Tibial nerve (tissue), 4 donors: ENCODE measurements around the gene DOCK1. TPM values are rescaled to one million over a fixed set of nuclear protein-coding genes. Genes with fewer than 3 reads are reported as not detected.

Experiments
- DNase-seq, 2 donors: peaks; one replicate each; pipeline ENCODE4 v3.0.0-alpha.2; 2019; ENCODE audit warnings: low spot score in 2 of 2
- H3K27ac ChIP-seq, 4 donors: fragments of 200-600 bp; sonication (generic) in 3 of 4; one replicate each; pipeline ENCODE4 v1.5.1; 2017 to 2019; ENCODE audit warnings: mild to moderate bottlenecking in 1 of 4
- H3K27me3 ChIP-seq, 2 donors: fragments of 200-600 bp; sonication (generic) in 1 of 2; one replicate each; pipeline versions ENCODE4 v1.5.1 to v1.6.0; 2017 to 2019
- H3K36me3 ChIP-seq, 3 donors: fragments of 200-600 bp; sonication (generic); one replicate each; pipeline ENCODE4 v1.5.1; 2018 to 2019
- H3K4me1 ChIP-seq, 4 donors: fragments of 200-600 bp; sonication (generic) in 3 of 4; one replicate each; pipeline ENCODE4 v1.5.1; 2017 to 2019
- H3K4me3 ChIP-seq, 4 donors: fragments of 200-600 bp; sonication (generic) in 3 of 4; one replicate each; pipeline ENCODE4 v1.5.1; 2017 to 2019; ENCODE audit warnings: mild to moderate bottlenecking in 1 of 4, moderate library complexity in 1 of 4
- H3K9me3 ChIP-seq, 4 donors: fragments of 200-600 bp; sonication (generic) in 3 of 4; one replicate each; pipeline ENCODE4 v1.5.1; 2017 to 2019
- EP300 ChIP-seq, 2 donors: sonication (generic); formaldehyde crosslinking; IDR thresholded peaks; one replicate each; pipeline ENCODE4 v1.6.1; 2017; ENCODE audit warnings: antibody characterized with exemption in 2 of 2, mild to moderate bottlenecking in 1 of 2
- POLR2A ChIP-seq, 2 donors: fragments of 450-650 bp; IDR thresholded peaks; one replicate each; pipeline ENCODE4 v1.6.1; 2017; ENCODE audit warnings: antibody characterized with exemption in 2 of 2, mild to moderate bottlenecking in 2 of 2, moderate library complexity in 2 of 2
- WGBS, 2 donors: methylation state at CpG; one replicate each; pipeline ENCODE4 v1.1.5; 2018; 5-methylcytosine and 5-hydroxymethylcytosine counted together
- total RNA-seq, 4 donors: library from RNA; depleted of rRNA; stranded (reverse); fragments of >200 nt; gene quantifications; one replicate each; pipeline ENCODE4 v1.1.0, GENCODE V29; 2016
- TF ChIP-seq, protein P1 (sequence below), 5 experiments: fragments of 200-600 bp in 3 of 5; fragments of 450-650 bp in 2 of 5; sonication (generic) in 3 of 5; IDR thresholded peaks; one replicate each; pipeline ENCODE4 v1.5.1; 2016 to 2019; ENCODE audit warnings: antibody characterized with exemption in 5 of 5, mild to moderate bottlenecking in 3 of 5, moderate library complexity in 2 of 5

Gene DOCK1
- total RNA-seq, 4 donors from 2014 or later: 57.3 to 76.7 (median 63.7) TPM

DNA sequence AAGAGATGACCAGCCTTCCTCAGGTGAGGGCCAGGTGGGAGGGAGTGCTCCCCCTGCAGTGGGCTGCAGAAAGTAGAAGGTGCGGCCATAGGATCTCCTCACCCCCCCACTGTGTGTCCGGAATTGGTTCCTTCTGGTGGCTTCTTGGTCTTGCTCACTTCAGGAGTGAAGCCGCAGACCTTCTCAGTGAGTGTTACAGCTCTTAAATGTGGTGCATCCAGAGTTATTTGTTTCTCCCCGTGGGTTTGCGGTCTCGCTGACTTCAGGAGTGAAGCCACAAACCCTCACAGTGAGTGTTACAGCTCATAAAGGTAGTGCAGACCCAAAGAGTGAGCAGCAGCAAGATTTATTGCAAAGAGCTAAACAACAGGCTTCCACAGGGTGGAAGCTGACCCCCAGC lies 553.6 kb downstream of the DOCK1 start:
- peaks cover 0 to 27% (median 0%) of the 10 kb centered on the region in 3 donors for H3K36me3 ChIP-seq
- TF ChIP-seq POLR2A (IDR thresholded peaks at IDR 0.05): no peak
- no peak for TF ChIP-seq EP300 (IDR thresholded peaks at IDR 0.05)
- TF ChIP-seq, protein P1, sequence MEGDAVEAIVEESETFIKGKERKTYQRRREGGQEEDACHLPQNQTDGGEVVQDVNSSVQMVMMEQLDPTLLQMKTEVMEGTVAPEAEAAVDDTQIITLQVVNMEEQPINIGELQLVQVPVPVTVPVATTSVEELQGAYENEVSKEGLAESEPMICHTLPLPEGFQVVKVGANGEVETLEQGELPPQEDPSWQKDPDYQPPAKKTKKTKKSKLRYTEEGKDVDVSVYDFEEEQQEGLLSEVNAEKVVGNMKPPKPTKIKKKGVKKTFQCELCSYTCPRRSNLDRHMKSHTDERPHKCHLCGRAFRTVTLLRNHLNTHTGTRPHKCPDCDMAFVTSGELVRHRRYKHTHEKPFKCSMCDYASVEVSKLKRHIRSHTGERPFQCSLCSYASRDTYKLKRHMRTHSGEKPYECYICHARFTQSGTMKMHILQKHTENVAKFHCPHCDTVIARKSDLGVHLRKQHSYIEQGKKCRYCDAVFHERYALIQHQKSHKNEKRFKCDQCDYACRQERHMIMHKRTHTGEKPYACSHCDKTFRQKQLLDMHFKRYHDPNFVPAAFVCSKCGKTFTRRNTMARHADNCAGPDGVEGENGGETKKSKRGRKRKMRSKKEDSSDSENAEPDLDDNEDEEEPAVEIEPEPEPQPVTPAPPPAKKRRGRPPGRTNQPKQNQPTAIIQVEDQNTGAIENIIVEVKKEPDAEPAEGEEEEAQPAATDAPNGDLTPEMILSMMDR (IDR thresholded peaks at IDR 0.05): no peak
- H3K4me3 ChIP-seq: no peak overlapping the region
- 84 to 93% methylated on average over 6 of the region's 6 CpGs for WGBS, 2 donors
- no peak for DNase-seq
- H3K27ac ChIP-seq: no peak overlapping the region
- peaks cover 0 to 29% (median 0%) of the 10 kb centered on the region in 4 donors for H3K9me3 ChIP-seq
- no peaks in the 10 kb centered on the region for H3K27me3 ChIP-seq
- no peaks in the 10 kb centered on the region for H3K4me1 ChIP-seq

DNA sequence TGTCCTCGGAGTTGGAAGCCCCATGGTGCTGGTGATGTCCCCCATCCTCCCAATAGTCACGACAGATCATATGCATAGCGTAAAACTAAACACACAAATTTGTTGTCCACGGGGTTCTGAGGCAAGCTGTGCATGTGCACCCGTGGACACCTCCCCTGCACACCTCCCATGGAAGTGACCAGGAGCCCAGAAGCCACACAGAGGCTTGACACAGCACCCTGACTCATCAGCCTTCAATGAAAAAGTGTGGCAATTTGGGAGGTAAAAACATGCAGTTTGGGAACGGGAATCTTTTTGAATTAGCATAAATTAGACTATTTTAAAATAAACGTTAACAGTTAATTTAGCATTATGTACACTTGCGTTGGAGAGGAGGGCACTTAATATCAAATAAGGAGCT lies 554.7 kb downstream of the DOCK1 start:
- TF ChIP-seq, protein P1 (IDR thresholded peaks at IDR 0.05): no peak
- TF ChIP-seq EP300 (IDR thresholded peaks at IDR 0.05) (no peak), POLR2A (IDR thresholded peaks at IDR 0.05) (no peak)
- no peak overlapping the region for H3K27ac ChIP-seq
- no peak for DNase-seq

DNA sequence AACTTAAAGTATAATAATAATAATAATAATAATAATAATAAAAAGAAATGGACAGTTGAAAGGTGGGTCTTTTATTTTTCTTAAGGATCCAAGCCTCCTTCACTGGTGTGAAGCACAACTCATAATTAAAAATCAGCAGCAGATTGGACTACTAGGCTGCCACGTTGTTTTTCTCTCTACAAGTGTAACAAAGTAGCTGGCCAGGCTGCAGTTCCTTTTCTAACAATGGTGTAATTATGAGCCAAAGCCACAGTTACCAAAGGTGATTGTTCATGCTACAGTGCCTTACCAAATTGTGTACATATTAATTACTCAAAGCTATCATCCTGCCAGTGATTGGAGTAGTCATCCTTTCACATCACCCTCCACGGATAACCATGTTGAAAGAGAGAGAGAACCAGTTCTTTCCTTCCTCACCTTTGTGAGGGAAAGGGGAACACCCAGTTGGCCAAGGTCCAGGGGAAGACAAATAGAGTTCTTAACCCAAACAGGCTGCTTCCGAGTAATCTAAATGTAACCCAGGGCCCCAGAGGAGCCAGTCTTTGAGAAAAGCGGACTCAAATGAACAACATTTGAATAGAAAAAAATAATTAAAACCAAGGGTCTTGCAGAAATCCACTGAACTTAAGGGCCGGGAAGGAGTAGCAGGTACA lies 557.5 kb downstream of the DOCK1 start:
- 49 to 52% methylated on average over 5 of the region's 5 CpGs for WGBS, 2 donors
- Histone ChIP-seq H3K36me3 (no peaks in the 10 kb centered on the region), H3K4me3 (no peak overlapping the region), H3K4me1 (no peaks in the 10 kb centered on the region), H3K27ac (no peak overlapping the region), H3K27me3 (no peaks in the 10 kb centered on the region), H3K9me3 (peaks cover 0 to 25% (median 0%) of the 10 kb centered on the region in 4 donors)
- no peak for DNase-seq
- TF ChIP-seq POLR2A (IDR thresholded peaks at IDR 0.05): no peak
- no peak for TF ChIP-seq EP300 (IDR thresholded peaks at IDR 0.05)
- TF ChIP-seq, protein P1 (IDR thresholded peaks at IDR 0.05): no peak

More for the DNA sequence above, 554.7 kb downstream of the DOCK1 start:
- no peak overlapping the region for H3K4me3 ChIP-seq
- no peaks in the 10 kb centered on the region for H3K27me3 ChIP-seq
- H3K9me3 ChIP-seq: peaks cover 0 to 29% (median 0%) of the 10 kb centered on the region in 4 donors
- H3K36me3 ChIP-seq: peaks cover 0 to 16% (median 0%) of the 10 kb centered on the region in 3 donors
- 71 to 76% methylated on average over 8 of the region's 8 CpGs for WGBS, 2 donors
- H3K4me1 ChIP-seq: no peaks in the 10 kb centered on the region

DNA sequence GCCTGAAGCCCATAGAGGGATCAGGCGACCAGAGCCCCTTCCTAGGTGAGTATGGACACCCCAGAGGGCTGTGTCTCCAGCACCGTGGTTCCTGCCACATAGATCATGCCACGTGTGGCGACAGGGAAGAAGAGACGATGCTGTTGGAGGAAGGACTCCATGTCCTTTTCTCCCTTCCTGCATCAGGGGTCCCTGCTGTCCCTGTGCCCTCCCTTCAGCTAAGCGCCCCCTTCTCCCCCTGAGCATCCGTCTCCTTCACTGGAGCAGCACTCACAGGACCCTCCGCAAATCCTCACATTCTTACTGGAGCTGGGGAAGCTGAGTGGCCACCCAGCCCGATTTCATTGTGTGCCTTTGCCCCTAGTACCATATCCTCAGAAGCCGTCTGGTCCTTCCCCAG lies 558.3 kb downstream of the DOCK1 start:
- no peak for DNase-seq
- Histone ChIP-seq H3K36me3 (no peaks in the 10 kb centered on the region), H3K4me3 (no peak overlapping the region), H3K27ac (no peak overlapping the region), H3K9me3 (peaks cover 0 to 23% (median 0%) of the 10 kb centered on the region in 4 donors), H3K4me1 (no peaks in the 10 kb centered on the region), H3K27me3 (no peaks in the 10 kb centered on the region)
- TF ChIP-seq EP300 (IDR thresholded peaks at IDR 0.05): no peak
- TF ChIP-seq POLR2A (IDR thresholded peaks at IDR 0.05): no peak
- TF ChIP-seq, protein P1 (IDR thresholded peaks at IDR 0.05): no peak
- WGBS, 2 donors: 71 to 82% methylated on average over 10 of the region's 10 CpGs

DNA sequence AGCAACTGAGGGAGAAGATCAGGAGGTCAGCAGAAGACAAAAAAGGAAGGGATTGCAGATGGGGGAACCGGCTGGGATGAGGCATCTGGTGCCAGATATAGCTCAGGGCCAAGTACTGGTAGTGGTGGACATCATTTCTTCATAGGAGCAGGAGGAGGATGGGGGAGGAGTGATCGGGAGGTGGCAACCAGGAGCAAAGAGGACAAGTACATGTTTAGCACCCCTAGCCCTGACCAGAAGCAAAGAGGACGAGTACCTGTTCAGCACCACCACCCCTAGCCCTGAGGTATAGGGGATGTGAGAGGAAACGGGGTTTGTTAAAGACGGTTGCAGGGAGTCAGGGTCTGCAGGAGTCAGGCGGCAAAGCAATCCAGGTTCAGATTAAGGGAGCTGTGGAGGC lies 559.3 kb downstream of the DOCK1 start:
- H3K4me3 ChIP-seq: no peak overlapping the region
- no peak overlapping the region for H3K27ac ChIP-seq
- TF ChIP-seq EP300 (IDR thresholded peaks at IDR 0.05) (no peak), POLR2A (IDR thresholded peaks at IDR 0.05) (no peak)
- TF ChIP-seq, protein P1 (IDR thresholded peaks at IDR 0.05): no peak
- peaks cover 0 to 15% (median 0%) of the 10 kb centered on the region in 4 donors for H3K9me3 ChIP-seq
- H3K36me3 ChIP-seq: no peaks in the 10 kb centered on the region
- 72 to 73% methylated on average over 6 of the region's 6 CpGs for WGBS, 2 donors
- no peaks in the 10 kb centered on the region for H3K4me1 ChIP-seq
- DNase-seq: no peak
- H3K27me3 ChIP-seq: no peaks in the 10 kb centered on the region
